ENCODE data around the gene UIMC1.
A peak's percentile ranks its signal among the peaks of the same experiment; 100 is the strongest.
"Not testable (repeated sequence)": the region's sequence is repeated elsewhere in the genome, so short reads cannot be mapped to it uniquely, and the experiment has no call there.

UIMC1 gene

GRCh38 chr5:177015156-177015555 is 8.6 kb upstream of the UIMC1 start:
- no peaks in the 10 kb centered on the region for H3K9me3 ChIP-seq (ENCODE audit: control extremely low read depth in 1 of 5, control insufficient read depth in 4 of 5, insufficient read depth in 2 of 5, low read depth in 1 of 5, low read length in 4 of 5)
- H3K4me1 ChIP-seq (ENCODE audit: control extremely low read depth in 1 of 4, control insufficient read depth in 4 of 4, insufficient read depth in 4 of 4, low read length in 3 of 4) = peaks cover 0 to 3% (median 0%) of the 10 kb centered on the region in 4 experiments
- H3K27ac ChIP-seq (ENCODE audit: insufficient read depth in 1 of 2, low read depth in 1 of 2, low read length in 2 of 2, poor library complexity in 1 of 2, severe bottlenecking in 2 of 2) = no peak overlapping the region
- POLR2A ChIA-PET = interaction anchor here (0.6 kb wide), 1 partner anchor 465 kb away, joined by 3 read pairs; no protein-coding TSS in a partner anchor
- H3K27me3 ChIP-seq (replicated peaks in 2 of 5; ENCODE audit: control insufficient read depth in 4 of 5, insufficient read depth in 5 of 5, low read length in 4 of 5) = no peaks in the 10 kb centered on the region
- no peak overlapping the region for H3K4me3 ChIP-seq (ENCODE audit: control insufficient read depth in 1 of 7, extremely low read depth in 1 of 7, insufficient read depth in 4 of 7, low read depth in 2 of 7, low read length in 6 of 7)
- DNase-seq = no peak
- 100% methylated on average over 2 of the region's 4 CpGs for WGBS (ENCODE audit: insufficient coverage)
- CTCF ChIA-PET = interaction anchor here (1.3 kb wide), 1 partner anchor 13 kb away, joined by 3 read pairs; no protein-coding TSS in a partner anchor
- H3K36me3 ChIP-seq (ENCODE audit: control insufficient read depth in 4 of 4, insufficient read depth in 4 of 4, low read length in 3 of 4) = no peaks in the 10 kb centered on the region

DNA sequence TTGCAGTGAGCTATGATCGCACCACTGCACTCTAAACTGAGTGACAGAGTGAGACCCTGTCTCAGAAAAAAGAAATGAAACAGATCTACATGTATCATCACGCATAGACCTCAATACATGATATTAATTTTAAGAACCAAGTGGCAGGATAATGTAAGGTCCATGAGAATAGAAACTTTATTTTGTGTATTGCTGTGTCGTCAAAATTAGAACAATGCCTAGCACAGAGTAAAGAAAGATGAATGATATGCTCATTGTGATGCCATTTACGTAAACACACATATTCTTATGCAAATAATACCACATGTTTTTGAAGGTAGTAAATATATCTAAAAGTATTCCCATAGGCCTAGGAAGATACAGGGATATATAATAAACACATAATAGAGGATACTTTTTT is 3.6 kb upstream of the UIMC1 start:
- H3K4me3 ChIP-seq (ENCODE audit: control insufficient read depth in 1 of 7, extremely low read depth in 1 of 7, insufficient read depth in 4 of 7, low read depth in 2 of 7, low read length in 6 of 7) = no peak overlapping the region
- H3K4me1 ChIP-seq (ENCODE audit: control extremely low read depth in 1 of 4, control insufficient read depth in 4 of 4, insufficient read depth in 4 of 4, low read length in 3 of 4) = peaks cover 4 to 9% (median 6%) of the 10 kb centered on the region in 4 experiments
- CTCF ChIA-PET = interaction anchor here (1.9 kb wide), 1 partner anchor 10 kb away, joined by 9 read pairs; no protein-coding TSS in a partner anchor
- POLR2A ChIA-PET = no interaction called here
- no peak for DNase-seq
- WGBS (ENCODE audit: insufficient coverage) = no CpG with 5 or more reads among the region's 4 CpGs
- no peaks in the 10 kb centered on the region for H3K36me3 ChIP-seq (ENCODE audit: control insufficient read depth in 4 of 4, insufficient read depth in 4 of 4, low read length in 3 of 4)
- peaks cover 0 to 3% (median 0%) of the 10 kb centered on the region in 5 experiments for H3K9me3 ChIP-seq (ENCODE audit: control extremely low read depth in 1 of 5, control insufficient read depth in 4 of 5, insufficient read depth in 2 of 5, low read depth in 1 of 5, low read length in 4 of 5)
- H3K27ac ChIP-seq (ENCODE audit: insufficient read depth in 1 of 2, low read depth in 1 of 2, low read length in 2 of 2, poor library complexity in 1 of 2, severe bottlenecking in 2 of 2) = no peak overlapping the region
- no peaks in the 10 kb centered on the region for H3K27me3 ChIP-seq (replicated peaks in 2 of 5; ENCODE audit: control insufficient read depth in 4 of 5, insufficient read depth in 5 of 5, low read length in 4 of 5)

DNA sequence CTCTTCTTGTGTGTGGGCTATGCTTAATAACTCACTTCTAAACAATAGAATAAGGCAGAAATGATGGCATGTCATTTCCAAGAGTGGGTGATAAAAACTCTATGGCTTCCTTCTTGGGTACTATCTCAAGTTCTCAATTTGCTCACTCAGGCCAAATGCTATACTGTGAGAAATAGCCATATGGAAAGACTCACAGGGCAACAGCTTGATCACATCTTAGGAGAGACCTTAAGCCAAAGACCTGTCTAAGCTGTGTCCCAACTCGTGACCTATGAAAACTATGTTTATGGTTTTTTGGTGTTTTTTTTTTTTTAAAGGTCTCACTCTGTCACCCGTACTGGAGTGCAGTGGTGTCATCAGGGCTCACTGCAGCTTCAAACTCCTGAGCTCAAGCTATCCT is 2.1 kb upstream of the UIMC1 start:
- ChIA-PET POLR2A (no interaction called here), CTCF (interaction anchor here (1.5 kb wide), 2 partner anchors 12 to 15 kb away, joined by 3 to 4 read pairs; no protein-coding TSS in a partner anchor)
- H3K27ac ChIP-seq (ENCODE audit: insufficient read depth in 1 of 2, low read depth in 1 of 2, low read length in 2 of 2, poor library complexity in 1 of 2, severe bottlenecking in 2 of 2) = no peak overlapping the region
- DNase-seq = no peak
- peaks cover 4 to 17% (median 11%) of the 10 kb centered on the region in 4 experiments for H3K4me1 ChIP-seq (ENCODE audit: control extremely low read depth in 1 of 4, control insufficient read depth in 4 of 4, insufficient read depth in 4 of 4, low read length in 3 of 4)
- no peaks in the 10 kb centered on the region for H3K27me3 ChIP-seq (replicated peaks in 2 of 5; ENCODE audit: control insufficient read depth in 4 of 5, insufficient read depth in 5 of 5, low read length in 4 of 5)
- H3K36me3 ChIP-seq (ENCODE audit: control insufficient read depth in 4 of 4, insufficient read depth in 4 of 4, low read length in 3 of 4) = no peaks in the 10 kb centered on the region
- no peak overlapping the region for H3K4me3 ChIP-seq (ENCODE audit: control insufficient read depth in 1 of 7, extremely low read depth in 1 of 7, insufficient read depth in 4 of 7, low read depth in 2 of 7, low read length in 6 of 7)
- WGBS (ENCODE audit: insufficient coverage) = 100% methylated on average over 1 of the region's 2 CpGs
- H3K9me3 ChIP-seq (ENCODE audit: control extremely low read depth in 1 of 5, control insufficient read depth in 4 of 5, insufficient read depth in 2 of 5, low read depth in 1 of 5, low read length in 4 of 5) = peaks cover 0 to 3% (median 0%) of the 10 kb centered on the region in 5 experiments

GRCh38 chr5:177005619-177006264 is 837 bp downstream of the UIMC1 start:
- CTCF ChIA-PET = interaction anchor here (0.9 to 2.7 kb wide), 7 partner anchors 9 to 33 kb away, joined by 3 to 13 read pairs (median 4); partner anchors contain the start of gene ZNF346
- peak overlapping the region; percentile 58 to 95 (median 88) for H3K4me3 ChIP-seq (ENCODE audit: control insufficient read depth in 1 of 7, extremely low read depth in 1 of 7, insufficient read depth in 4 of 7, low read depth in 2 of 7, low read length in 6 of 7)
- peak; percentile 64 to 79 (median 70) for DNase-seq
- POLR2A ChIA-PET = interaction anchor here (0.6 to 1.3 kb wide), 3 partner anchors 8 to 22 kb away, joined by 3 to 4 read pairs (median 3); no protein-coding TSS in a partner anchor
- WGBS (ENCODE audit: insufficient coverage) = under 1% methylated on average over 44 of the region's 51 CpGs
- peak overlapping the region; percentile 78 to 91 for H3K27ac ChIP-seq (ENCODE audit: insufficient read depth in 1 of 2, low read depth in 1 of 2, low read length in 2 of 2, poor library complexity in 1 of 2, severe bottlenecking in 2 of 2)
- H3K9me3 ChIP-seq (ENCODE audit: control extremely low read depth in 1 of 5, control insufficient read depth in 4 of 5, insufficient read depth in 2 of 5, low read depth in 1 of 5, low read length in 4 of 5) = peaks cover 0 to 3% (median 0%) of the 10 kb centered on the region in 5 experiments
- H3K4me1 ChIP-seq (ENCODE audit: control extremely low read depth in 1 of 4, control insufficient read depth in 4 of 4, insufficient read depth in 4 of 4, low read length in 3 of 4) = peaks cover 4 to 16% (median 11%) of the 10 kb centered on the region in 4 experiments
- H3K27me3 ChIP-seq (replicated peaks in 2 of 5; ENCODE audit: control insufficient read depth in 4 of 5, insufficient read depth in 5 of 5, low read length in 4 of 5) = no peaks in the 10 kb centered on the region
- no peaks in the 10 kb centered on the region for H3K36me3 ChIP-seq (ENCODE audit: control insufficient read depth in 4 of 4, insufficient read depth in 4 of 4, low read length in 3 of 4)

- peaks cover 0 to 3% (median 0%) of the 10 kb centered on the region in 5 experiments for H3K9me3 ChIP-seq (ENCODE audit: control extremely low read depth in 1 of 5, control insufficient read depth in 4 of 5, insufficient read depth in 2 of 5, low read depth in 1 of 5, low read length in 4 of 5)
- peaks cover 4 to 16% (median 11%) of the 10 kb centered on the region in 4 experiments for H3K4me1 ChIP-seq (ENCODE audit: control extremely low read depth in 1 of 4, control insufficient read depth in 4 of 4, insufficient read depth in 4 of 4, low read length in 3 of 4)
- peak overlapping the region in 1 of 2 experiments; percentile 91 for H3K27ac ChIP-seq (ENCODE audit: insufficient read depth in 1 of 2, low read depth in 1 of 2, low read length in 2 of 2, poor library complexity in 1 of 2, severe bottlenecking in 2 of 2)
- ChIA-PET CTCF (interaction anchor here (1.3 to 2.7 kb wide), 4 partner anchors 15 to 23 kb away, joined by 3 to 13 read pairs (median 8); partner anchors contain the start of gene ZNF346), POLR2A (interaction anchor here (1.3 kb wide), 1 partner anchor 8 kb away, joined by 3 read pairs; no protein-coding TSS in a partner anchor)
- 100% methylated on average over 5 of the region's 10 CpGs for WGBS (ENCODE audit: insufficient coverage)
- H3K27me3 ChIP-seq (replicated peaks in 2 of 5; ENCODE audit: control insufficient read depth in 4 of 5, insufficient read depth in 5 of 5, low read length in 4 of 5) = no peaks in the 10 kb centered on the region
- peak overlapping the region in 4 of 7 experiments; percentile 81 to 95 (median 90) for H3K4me3 ChIP-seq (ENCODE audit: control insufficient read depth in 1 of 7, extremely low read depth in 1 of 7, insufficient read depth in 4 of 7, low read depth in 2 of 7, low read length in 6 of 7)
- DNase-seq = no peak
- no peaks in the 10 kb centered on the region for H3K36me3 ChIP-seq (ENCODE audit: control insufficient read depth in 4 of 4, insufficient read depth in 4 of 4, low read length in 3 of 4)
These were observed 1.6 kb downstream of the UIMC1 start for GRCh38 chr5:177004961-177005360.

- no peaks in the 10 kb centered on the region for H3K27me3 ChIP-seq (replicated peaks in 2 of 5; ENCODE audit: control insufficient read depth in 4 of 5, insufficient read depth in 5 of 5, low read length in 4 of 5)
- POLR2A ChIA-PET = no interaction called here
- 86% methylated on average over 3 of the region's 5 CpGs for WGBS (ENCODE audit: insufficient coverage)
- CTCF ChIA-PET = interaction anchor here (2.7 kb wide), 1 partner anchor 22 kb away, joined by 13 read pairs; no protein-coding TSS in a partner anchor
- peaks cover 0 to 3% (median 0%) of the 10 kb centered on the region in 5 experiments for H3K9me3 ChIP-seq (ENCODE audit: control extremely low read depth in 1 of 5, control insufficient read depth in 4 of 5, insufficient read depth in 2 of 5, low read depth in 1 of 5, low read length in 4 of 5)
- no peak overlapping the region for H3K27ac ChIP-seq (ENCODE audit: insufficient read depth in 1 of 2, low read depth in 1 of 2, low read length in 2 of 2, poor library complexity in 1 of 2, severe bottlenecking in 2 of 2)
- H3K4me1 ChIP-seq (ENCODE audit: control extremely low read depth in 1 of 4, control insufficient read depth in 4 of 4, insufficient read depth in 4 of 4, low read length in 3 of 4) = peaks cover 4 to 16% (median 11%) of the 10 kb centered on the region in 4 experiments
- DNase-seq = no peak
- no peaks in the 10 kb centered on the region for H3K36me3 ChIP-seq (ENCODE audit: control insufficient read depth in 4 of 4, insufficient read depth in 4 of 4, low read length in 3 of 4)
- no peak overlapping the region for H3K4me3 ChIP-seq (ENCODE audit: control insufficient read depth in 1 of 7, extremely low read depth in 1 of 7, insufficient read depth in 4 of 7, low read depth in 2 of 7, low read length in 6 of 7)
These were observed 2.9 kb downstream of the UIMC1 start for GRCh38 chr5:177003649-177004048.

GRCh38 chr5:176999526-176999925 is 7.1 kb downstream of the UIMC1 start:
- POLR2A ChIA-PET; H3K27me3 ChIP-seq (replicated peaks in 2 of 5; ENCODE audit: control insufficient read depth in 4 of 5, insufficient read depth in 5 of 5, low read length in 4 of 5): not testable (repeated sequence)

More at GRCh38 chr5:176999526-176999925, 7.1 kb downstream of the UIMC1 start:
- H3K9me3 ChIP-seq (ENCODE audit: control extremely low read depth in 1 of 5, control insufficient read depth in 4 of 5, insufficient read depth in 2 of 5, low read depth in 1 of 5, low read length in 4 of 5); CTCF ChIA-PET; H3K36me3 ChIP-seq (ENCODE audit: control insufficient read depth in 4 of 4, insufficient read depth in 4 of 4, low read length in 3 of 4); H3K4me3 ChIP-seq (ENCODE audit: control insufficient read depth in 1 of 7, extremely low read depth in 1 of 7, insufficient read depth in 4 of 7, low read depth in 2 of 7, low read length in 6 of 7); DNase-seq; H3K27ac ChIP-seq (ENCODE audit: insufficient read depth in 1 of 2, low read depth in 1 of 2, low read length in 2 of 2, poor library complexity in 1 of 2, severe bottlenecking in 2 of 2): not testable (repeated sequence)
- H3K4me1 ChIP-seq (ENCODE audit: control extremely low read depth in 1 of 4, control insufficient read depth in 4 of 4, insufficient read depth in 4 of 4, low read length in 3 of 4) = peaks cover 0 to 23% (median 8%) of the 10 kb centered on the region in 4 experiments
